KBM-7 (cell line): ENCODE results near the gene PEX19.

ENCODE experiments used
- DNase-seq: peaks from one replicate; pipeline ENCODE4 v3.0.0-alpha.2; 2015
- in situ Hi-C: fragments of 300-500 bp; cut with MboI; formaldehyde crosslinking; loops from 2 replicates; pipeline ENCODE4 v1.14.3; 2020; ENCODE audit warnings: low sequenced_read_pairs, low pct_unique_long_range_greater_than_20kb, mixed read lengths

The PEX19 gene

DNA sequence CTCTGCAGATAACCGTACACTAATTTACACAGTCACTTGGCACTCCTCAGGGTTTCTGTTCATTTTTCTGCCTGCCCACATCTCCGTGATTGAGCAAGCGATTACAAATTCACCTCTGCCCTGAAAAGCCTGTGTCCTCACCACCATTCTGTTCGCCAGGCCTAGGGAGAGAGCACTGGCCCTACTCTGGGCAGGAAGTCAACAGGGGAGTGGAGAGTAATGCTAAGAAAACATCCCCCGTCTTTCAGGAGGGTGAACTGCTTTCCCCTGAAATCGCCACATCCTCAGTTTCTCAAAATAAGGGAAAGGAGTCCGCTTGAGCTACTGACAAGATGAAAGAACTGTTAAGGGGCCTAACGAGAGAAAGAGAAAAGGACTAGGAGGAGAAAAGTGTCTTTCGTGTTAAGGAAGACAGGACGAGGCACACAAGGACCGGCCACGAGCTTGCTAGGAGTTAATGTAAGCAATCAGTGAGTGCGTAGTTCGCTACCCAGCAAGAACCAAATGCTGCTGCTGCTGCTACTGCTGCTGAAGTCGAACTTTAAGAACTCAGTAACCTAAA lies 632 bp downstream of the PEX19 start:
- peak; percentile 38 for DNase-seq
- in situ Hi-C loops = no loop called here

DNA sequence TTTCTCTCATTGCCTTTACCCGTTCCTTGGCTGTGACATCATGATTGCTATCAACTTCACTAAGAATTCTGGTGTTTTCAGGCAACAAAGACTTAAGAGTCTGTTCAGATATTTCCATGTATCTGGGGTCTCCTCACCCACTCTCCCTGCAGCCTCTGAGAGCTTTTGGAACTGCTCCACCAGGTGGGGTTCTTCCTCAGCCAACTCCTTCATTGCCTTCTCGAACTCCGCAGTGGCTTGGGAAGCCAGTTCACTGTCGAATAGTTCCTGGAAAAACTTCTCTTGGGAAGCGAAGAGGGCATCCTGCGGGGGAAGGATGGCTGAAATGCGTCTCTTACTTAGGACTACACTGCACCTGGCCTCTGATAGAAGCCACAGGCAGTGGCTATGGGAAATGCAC lies 2.1 kb downstream of the PEX19 start:
- DNase-seq = no peak
- in situ Hi-C loops = no loop called here

DNA sequence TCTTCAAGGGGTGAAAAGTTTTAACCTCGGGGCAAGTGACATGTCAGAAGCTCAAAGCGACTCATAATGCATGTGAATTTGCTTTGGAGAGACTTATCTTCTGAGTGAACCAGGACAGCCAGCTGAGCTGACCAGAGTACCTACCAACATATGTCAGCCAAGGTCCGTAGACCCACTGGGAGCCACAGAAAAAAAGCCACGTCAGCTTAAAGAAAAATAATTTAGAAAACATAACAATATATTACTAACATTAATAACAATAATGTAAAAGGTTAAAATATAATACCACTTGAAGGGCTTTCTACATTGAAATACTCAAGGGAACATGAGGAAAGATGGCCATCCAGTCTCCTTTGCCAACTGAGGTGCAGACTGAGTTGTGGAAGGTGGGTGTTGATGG lies 6.9 kb downstream of the PEX19 start:
- in situ Hi-C loops = no loop called here

DNA sequence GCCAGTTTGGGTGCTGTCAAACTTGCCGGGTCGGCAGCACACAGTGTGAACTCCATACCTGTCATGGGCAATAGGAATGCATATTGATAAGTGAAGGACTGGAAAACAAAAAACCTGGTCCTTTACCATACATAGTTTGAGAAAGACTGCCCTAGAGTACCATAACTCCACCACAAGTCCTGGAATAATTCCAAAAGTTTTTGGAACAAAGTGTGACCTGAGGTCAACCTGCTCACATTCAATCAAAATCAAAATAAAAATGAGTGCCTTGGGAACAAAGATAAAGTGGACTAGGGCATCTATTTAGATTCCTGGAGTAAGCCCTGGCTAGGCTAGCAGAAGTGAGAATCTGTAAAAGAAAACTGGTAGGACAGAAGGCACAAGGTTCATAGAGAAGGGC lies 7.6 kb downstream of the PEX19 start:
- in situ Hi-C loops = no loop called here
- DNase-seq = no peak

More for the DNA sequence above, 6.9 kb downstream of the PEX19 start:
- no peak for DNase-seq

DNA sequence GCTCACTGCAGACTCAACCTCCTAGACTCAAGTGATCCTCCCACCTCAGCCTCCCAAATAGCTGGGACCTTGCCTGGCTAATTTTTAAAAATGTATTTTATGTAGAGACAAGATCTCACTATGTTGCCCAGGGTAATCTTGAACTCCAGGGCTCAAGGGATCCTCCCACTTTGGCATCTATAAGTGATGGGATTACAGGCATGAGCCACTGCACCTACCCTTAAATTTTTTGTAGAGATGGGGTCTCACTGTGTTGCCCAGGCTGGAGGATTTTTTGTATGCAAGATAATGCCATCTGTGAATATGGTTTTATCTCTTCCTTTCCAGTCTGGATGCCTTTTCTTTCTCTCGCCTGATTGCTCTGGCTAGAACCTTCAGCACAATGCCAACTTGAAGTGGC lies 13.9 kb downstream of the PEX19 start:
- in situ Hi-C loops = no loop called here
- no peak for DNase-seq

DNA sequence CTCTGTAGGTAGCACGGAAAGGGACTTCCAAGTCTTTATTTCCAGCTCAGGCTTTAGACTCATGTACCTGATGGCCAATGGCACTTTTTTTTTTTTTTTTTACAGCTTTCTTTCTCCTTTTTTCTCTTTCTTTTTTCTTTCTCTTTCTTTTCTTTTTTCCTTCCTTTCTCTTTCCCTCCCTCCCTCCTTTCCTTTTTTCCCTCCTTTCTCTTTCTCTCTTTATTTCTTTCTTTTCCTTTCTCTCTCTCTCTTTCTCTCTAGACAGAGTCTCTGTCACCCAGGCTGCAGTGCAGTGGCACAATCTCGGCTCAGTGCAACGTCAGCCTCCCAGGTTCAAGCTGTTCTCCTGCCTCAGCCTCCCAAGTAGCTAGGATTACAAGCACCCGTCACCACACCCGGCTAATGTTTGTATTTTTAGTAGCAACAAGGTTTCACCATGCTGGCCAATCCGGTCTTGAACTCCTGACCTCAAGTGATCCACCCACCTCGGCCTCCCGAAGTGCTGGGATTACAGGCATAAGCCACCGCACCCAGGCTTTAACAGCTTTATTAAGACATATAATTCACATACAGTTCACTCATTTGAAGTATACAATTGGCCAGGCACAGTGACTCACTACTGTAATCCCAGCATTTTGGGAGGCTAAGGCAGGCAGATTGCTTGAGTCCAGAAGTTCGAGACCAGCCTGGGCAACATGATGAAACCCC lies 17.5 kb downstream of the PEX19 start:
- in situ Hi-C loops = no loop called here
- DNase-seq = no peak

DNA sequence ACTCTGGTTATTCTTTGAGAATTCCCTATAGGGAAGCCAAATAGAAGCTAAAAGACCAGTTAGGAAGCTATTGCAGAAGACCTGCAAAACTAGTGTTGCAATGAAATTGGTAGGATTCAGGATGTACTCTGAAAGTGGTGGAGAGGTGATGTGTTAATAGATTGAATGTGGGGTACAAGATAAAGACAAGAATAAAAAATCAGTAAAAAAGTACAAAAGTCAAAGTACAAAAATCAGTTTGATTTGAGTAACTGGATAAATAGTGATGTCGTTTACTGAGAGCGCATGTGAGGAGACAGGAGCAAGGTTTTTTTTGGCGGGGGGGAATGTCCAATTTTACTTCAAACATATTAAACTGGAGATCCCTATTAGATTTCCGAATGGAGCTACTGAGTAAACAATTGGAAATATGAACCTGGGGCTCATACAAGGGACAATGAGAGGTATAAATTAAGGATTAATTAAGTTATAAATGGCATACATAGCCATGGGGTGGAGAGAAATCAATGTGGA lies 20.1 kb downstream of the PEX19 start:
- in situ Hi-C loops = no loop called here
- DNase-seq = no peak

DNA sequence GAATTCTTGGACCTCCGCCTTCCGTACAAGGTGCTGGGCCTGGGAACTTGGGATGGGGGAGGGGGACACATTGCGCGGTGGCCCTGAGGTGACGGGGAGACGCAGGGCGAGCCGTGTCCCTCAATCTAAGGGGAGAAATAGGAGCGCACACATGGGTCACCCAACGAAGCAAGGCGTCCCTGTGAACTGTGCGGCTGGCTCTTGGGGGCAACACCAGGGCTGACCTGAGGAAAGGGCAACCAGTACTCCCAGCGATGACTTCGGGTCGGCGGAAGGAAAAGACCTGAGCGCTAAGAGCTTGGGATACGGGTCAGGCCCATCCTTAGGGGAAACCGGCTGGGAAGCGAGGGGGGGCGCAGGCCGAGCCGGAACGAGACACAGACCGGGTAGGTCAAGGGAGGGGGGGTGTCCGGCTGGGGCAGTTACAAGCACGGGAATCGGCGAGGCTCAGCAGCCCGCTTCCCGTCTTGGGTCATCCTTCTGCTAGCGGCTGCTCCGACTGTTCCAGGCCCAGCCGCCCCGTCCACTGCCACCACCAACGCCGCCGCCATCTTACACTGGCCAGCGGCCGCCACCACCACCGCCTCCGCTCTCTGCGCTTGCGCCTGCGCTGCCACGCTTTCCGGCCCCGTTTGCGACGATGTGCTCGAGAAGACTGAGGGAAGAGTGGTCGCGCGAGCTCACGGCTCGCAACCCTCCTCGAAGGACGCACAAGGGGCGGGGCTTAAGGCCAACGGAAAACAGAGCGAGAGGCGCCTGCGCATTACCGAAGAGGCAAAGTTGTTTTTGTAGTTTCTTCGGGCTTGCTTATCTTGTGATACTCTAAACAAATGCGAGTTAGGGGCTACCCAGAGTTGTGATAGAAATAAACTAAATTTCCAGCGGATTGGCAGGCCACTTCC lies 22.8 kb downstream of the PEX19 start, which contains the start of gene DCAF8:
Gene DCAF8, minus strand, starts transcription at position 657 of the 902 bp plus-strand sequence. CDS start 18,541 bp downstream, outside the sequence.
- peak; percentile 97 for DNase-seq
- in situ Hi-C loops = no loop called here

DNA sequence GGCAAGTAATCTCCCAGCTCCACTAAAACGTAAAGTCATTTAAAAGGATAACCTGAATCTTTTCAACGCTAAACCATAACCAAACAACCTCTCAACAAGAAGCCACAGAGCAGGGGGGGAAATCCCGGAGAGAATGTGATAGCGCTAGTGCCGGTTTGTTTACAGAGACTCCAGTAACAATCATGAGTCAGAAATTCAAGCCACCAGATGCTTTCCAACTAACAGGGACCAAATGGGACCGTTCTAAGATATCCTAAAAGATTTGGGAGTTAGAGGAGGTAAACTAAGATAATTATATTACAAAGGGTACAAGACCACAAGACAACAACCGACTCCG lies 23.4 kb downstream of the PEX19 start:
- DNase-seq = peak; percentile 61
- in situ Hi-C loops = no loop called here

DNA sequence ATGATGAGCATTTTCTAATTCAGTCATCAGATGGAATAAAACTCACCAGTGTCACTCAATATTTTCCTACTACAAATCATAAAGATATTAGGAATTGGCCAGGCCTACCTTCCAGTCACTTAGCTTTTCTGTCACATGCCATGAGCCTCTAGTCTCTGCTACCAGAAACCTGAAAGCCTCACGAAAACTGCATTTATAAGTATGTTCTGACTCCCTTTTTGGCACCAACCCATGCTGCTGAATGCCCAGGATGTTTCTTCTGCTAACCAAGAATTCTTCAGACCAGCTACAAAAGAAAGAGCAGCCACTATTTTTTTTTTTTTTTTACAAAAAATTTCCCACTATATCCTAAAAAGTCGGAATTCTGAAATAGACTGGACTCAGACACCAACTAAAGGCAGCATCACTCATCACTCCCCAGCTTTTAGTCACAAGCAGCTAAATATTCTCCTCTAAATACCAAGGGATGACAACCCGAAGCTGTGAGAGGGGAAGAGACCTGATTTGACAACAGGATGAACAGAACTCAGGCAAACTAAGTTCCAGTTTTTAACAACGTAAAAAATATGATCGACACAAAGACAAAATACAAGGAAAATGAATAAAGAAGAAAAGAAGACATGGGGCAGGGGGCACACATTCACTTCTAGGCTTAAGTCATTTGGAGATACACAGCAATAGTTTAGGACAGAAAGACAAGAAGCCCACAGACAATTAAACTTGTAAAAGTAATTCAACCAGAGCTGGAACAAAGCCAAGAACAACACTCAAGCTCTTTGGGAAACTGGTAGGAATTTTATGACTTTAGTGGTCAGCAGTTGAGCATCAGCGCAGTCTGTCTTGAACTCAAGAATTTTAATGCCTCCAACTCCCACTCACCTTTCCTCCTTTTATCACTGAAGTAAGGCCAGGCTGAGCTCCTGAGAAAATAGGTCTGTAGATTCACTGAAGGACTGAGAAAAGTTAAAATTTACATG lies 24.2 kb downstream of the PEX19 start:
- in situ Hi-C loops = no loop called here
- peak; percentile 67 for DNase-seq

DNA sequence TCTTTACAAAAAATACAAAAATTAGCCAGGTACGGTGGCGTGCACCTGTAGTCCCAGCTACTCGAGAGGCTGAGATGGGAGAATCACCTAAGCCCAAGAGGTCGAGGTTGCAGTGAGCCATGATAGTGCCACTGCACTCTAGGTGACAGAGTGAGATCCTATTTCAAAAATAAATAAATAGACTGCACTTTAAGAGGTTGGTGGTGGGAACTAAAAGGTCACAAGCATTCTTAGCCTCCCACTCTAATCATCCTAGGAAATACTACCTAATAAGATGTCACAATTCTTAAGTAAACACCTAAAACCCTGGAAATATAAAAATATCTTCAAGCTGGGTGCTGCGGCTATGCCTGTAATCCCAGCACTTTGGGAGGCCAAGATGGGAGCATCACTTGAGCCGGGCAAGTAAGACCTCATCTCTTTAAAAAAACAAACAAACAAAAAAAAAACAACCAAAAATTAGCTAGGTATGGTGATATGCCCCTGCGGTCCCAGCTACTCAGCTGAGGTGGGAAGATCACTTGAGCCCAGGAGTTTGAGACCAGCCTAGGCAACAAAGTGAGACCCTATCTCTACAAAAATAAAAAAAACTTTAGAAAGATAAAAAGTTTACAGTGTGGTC lies 26.6 kb downstream of the PEX19 start:
- no peak for DNase-seq
- in situ Hi-C loops = no loop called here

DNA sequence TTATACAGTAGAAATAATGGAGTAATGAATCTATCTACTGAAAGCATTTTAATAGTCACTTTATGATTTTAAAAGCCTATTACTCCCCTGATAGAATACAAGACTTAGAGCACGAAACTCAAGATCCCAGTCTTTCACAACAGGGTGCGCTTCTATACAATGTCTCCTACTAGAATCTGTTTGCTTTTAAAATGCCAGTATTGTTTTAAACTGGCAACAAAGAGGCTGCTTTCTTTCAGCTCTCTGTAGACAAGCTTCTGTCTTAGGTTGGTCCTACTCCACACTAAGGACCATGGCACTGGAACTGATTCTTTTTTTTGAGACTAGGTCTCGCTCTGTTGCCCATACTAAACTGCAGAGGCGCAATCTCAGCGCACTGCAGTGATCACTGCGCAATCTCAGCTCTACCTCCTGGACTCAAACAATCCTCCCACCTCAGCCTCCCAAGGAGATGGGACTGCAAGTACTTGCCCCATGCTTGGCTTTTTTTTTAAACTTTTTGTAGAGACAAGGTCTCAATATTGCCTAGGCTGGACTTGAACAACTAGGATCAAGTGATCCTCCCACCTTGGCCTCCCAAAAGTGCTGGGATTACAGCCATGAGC lies 27.4 kb downstream of the PEX19 start:
- no peak for DNase-seq
- in situ Hi-C loops = no loop called here

DNA sequence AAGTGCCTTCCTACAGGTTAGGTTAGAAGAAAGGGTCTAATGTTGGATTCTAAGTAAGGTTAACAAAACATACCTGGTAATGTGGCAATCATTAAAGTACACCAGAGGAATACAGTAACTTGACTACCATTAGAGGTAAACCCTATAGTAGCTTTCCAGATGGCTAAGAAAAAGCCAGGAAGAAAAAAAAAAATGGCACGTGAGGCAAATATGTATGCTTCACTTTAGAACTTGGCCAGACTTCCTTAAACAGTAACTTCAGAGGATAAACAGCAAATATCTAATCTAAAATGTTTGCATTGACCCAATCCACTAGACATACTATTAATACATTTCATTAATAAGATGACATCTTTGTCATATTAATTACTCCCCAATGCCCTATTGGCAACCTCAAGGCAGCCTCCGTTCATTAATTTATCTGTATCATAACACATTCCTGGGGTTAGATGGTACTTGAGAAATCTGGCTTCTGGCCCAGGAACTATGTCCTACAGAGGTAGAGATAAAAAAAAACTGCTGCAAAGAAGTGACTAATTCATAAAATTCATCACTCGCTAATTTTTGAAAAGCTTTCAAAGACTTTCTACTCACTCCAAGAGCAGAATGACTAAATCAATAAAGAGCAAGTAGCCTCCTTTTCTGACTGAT lies 28.4 kb downstream of the PEX19 start:
- DNase-seq = no peak
- in situ Hi-C loops = no loop called here

DNA sequence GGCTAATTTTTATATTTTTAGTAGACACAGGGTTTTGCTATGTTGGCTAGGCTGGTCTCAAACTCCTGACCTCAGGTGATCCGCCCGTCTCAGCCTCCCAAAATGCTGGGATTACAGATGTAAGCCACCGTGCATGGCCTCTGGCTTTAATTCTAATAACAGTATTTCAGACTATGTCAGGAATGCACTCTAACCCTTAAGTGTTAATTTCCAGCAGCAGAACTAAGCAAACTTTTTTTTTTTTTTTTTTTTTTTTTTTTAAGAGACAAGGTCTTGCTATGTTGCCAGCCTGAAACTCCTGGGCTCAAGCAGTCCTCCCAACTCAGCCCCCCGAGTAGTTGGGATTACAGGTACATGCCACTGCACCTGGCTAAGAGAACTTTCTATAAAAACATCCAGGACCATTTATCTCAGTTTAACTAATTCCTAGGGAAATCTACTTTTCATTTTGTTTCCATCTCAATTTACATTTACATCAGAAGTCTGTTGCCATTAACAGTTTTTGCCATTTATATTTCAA lies 29.1 kb downstream of the PEX19 start:
- DNase-seq = no peak
- in situ Hi-C loops = no loop called here

DNA sequence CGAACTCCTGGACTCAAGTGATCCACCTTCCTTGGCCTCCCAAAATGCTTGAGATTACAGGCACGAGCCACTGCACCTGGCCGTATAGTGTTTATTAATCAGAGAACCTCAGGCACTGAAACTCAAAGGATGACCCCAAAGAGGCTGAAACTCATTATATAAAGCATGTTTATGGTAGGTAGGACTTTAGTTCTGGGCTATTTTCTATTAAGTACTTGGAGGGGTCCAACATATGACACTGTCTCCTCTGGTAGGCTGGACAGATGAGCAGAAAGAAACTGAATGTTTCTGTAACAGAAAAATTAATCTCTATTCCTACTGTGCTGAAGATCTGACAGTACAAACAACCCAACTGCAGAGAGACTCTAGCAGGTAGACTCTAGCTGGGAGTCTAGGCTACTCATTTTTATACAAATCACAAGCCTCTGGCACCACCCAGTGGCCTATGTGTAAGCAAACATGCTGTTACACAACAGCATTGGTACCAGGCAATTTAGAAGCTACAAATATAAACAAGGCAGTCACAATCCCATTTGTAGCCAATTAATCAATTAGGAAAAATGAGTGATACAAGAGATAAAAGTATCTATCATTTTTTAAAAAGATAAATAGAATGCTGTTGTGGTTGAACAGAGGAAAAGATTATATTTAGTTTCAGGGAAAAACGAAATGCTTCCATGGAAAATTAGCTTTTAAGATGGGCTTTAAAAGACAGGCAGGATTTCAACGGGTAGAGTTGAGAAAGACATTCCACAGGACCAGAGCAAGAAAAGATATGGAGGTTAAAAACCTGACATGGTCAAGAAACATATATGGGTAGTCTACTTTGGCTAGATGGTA lies 33.0 kb downstream of the PEX19 start:
- in situ Hi-C loops = no loop called here
- peak; percentile 62 for DNase-seq

DNA sequence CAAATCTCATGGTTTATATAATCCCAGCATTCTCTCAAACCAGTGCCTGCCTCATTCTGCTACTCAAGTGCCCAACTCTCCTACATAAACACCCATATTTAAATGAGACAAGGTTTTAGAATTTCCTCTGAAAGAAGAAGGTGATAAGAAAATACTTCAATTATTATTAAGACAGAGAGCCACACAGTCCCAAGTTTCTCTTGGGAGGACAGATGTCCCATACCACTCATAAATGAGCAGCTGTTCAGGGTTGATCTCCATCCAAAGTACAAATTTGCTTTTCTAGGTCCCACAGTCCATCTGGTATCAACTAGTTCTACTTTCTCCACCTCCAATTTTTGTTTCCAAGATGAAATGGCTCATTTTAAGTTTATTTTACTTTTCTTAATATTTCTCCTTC lies 33.9 kb downstream of the PEX19 start:
- in situ Hi-C loops = no loop called here
- no peak for DNase-seq

DNA sequence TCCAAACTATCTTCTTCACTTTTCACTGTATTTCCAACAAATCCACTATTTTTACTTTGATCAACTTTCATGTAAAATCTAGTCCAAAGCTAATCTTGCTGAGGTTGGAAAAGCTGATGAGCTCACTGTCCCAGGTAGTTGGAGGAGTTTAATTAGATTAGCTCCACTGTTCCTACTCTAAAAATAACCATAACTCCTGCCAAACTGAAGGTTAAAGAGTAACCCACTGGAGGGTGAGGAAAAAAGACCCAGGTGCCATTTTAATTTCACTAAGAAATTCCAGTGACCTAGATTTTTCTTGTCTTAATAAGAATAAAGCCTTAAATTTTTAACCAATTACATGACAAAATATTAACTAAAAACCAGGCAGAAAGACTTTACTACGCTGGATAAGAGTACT lies 37.9 kb downstream of the PEX19 start:
- in situ Hi-C loops = no loop called here
- no peak for DNase-seq
